Effector CD8-positive, alpha-beta T cell (primary cell): ENCODE measurements around the gene GPRIN2.
"Not testable (repeated sequence)": the region's sequence is repeated elsewhere in the genome, so short reads cannot be mapped to it uniquely, and the experiment has no call there.

Source experiments
- DNase-seq: peaks from one replicate; lab custom pipeline; 2025; lab: John Stamatoyannopoulos, UW

GPRIN2 gene

DNA sequence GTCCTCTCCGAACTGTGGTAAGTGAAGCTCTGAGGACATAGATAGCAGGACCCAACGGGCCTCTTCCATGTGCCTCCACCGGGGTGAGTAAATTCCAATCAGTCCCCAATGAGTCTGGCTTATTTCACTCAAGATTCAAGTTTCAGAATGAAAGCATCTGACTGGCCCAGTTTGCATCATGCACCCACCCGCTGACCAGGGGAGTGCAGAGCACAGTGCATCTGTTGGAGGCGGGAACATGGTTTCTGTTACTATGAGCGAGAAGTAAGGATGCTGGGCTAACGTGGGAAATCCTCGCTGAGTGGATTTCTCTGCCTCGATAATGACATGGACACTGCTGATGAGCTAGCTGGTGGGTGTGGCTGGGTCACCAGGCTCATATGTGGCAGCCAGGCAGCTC is 10.7 kb upstream of the GPRIN2 start:
- not testable (repeated sequence) for DNase-seq

DNA sequence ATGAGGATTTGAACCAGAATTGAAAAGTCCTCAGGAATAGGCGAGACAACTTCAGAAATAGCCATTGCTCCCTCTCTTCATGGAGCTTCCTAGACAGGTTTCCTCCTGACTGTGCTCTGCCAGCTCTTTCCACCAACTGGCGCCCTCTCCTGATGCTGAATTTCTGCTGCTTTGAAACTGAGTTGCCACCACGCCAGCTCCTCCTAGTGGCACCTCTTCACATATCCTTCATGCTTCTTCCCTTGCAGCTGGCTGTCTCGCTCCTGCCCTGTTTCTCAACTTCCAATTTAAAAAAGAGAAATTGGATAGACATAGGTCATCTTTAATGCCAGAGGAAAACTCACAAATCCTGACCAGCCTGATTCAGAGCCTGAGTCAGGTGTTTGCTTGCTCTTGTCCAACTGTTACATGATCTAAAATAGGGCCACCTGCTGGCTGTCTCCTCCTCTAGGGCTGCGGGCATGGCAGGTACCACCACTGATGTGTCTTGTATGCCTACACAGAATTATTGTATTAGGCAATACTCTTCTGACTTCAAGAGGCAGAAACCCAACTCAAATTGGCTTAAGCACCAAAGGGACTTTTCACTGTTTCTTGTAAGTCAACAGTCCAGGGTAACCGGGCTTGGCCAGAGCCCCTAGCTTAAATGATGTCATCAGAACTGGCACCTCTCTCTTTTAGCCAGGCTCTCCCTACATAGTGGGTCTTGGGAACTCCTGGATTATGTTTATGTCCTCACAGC is 9.3 kb upstream of the GPRIN2 start:
- DNase-seq = not testable (repeated sequence)

DNA sequence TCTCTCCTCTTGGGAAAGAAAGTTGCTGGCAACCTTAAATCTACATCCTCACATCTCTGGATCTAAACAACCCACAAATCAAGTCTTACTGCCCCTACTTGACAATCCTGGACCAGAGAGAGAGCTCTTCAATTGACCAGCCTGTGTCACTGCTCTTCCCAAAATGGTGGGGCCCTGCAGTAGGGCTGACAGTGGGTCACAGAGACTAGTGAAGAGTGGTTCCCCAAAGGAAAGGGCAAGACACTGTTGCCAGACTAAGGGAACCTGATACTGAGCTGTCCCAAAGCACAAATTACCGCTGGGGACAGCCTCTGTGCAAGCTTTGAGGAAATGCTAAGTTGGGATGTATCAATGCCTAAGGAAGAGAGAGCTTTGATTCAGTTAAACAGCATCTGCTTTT is 4.5 kb upstream of the GPRIN2 start:
- DNase-seq = no peak

DNA sequence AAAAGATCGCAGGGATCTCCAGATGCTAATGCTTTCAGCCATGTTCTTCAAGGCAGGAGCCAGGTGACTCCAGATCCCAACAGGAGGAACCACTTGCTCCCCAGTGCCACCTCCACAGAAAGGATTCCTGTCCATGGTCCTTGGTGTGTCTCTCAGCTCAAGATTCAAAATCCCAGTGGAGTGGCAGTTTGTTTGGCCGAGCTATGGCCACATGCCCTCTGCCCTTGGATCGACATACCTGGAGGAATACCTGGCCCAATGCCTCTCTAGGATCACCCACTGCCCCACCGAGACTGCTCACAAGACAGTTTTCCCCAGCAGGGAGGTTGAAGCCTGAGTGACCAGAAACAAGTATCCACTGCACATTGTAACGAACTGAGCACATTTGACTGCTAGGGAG is 3.9 kb upstream of the GPRIN2 start:
- DNase-seq = no peak

DNA sequence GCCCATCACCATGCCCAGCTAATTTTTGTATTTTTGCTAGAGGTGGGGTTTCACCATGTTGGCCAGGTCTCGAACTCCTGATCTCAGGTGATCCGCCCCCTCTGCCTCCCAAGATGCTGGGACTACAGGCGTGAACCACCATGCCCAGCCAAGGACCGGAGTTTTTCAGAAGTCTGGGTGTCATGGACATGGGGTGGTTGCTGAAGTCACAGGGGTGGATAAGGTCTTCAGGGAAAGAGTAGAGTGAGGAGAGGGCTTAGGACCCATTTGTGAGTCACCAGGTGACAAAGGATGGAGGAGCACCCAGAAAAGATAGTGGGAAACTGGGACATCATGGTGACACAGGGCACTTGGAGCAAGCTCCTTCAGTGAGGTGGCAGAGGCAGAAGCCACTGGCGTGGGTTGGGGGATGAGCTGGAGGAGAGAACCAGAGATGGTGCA is 2.8 kb upstream of the GPRIN2 start:
- DNase-seq = no peak

DNA sequence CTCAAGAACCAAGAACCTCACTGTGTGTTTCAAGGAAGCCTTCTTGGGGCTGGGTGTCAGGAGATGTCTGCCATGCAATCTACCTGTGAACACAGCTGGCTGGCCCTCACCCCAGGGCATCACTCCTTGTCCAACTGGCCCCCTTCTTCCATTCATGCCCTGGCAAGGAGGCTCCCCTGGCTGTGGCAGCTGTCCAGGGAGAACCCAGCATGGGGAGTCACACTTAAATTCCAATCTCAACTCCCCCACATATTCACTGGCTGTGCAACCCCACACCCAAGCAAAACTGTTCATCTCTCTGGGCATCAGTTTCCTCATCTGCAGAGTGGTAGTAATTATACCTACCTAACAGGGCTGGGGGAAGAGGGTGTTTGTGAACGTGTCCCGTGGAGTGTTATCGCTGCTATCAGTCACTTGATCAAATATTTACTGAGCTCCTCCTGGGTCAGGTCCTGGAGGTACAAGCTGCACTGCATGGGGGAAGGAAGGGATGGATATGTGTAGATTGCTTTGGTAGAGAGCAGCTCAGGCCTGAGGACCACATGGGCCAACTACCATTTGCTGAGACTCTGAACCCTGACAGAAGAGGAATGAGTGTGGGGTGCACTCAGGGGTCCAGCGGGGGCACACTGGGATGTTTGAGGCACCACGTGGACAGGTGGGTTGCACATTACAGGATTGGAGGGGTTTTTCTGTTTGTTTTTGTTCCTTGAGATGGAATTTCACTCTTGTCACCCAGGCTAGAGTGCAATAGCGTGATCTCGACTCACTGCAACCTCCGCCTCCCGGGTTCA is 2.1 kb upstream of the GPRIN2 start:
- no peak for DNase-seq

DNA sequence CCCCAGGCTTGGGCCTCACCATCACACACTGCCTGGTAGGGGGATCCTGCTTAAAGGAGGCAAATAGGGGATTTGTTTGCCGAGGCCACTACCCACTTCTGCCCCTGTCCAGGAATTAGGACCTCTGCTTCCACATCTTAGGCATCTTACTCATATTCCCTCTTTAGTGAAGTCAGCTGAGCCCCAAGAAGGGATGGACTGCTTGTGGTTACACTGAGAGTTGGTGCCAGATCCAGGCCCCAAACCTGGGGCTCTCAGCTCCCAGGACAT is 1.6 kb upstream of the GPRIN2 start:
- no peak for DNase-seq

DNA sequence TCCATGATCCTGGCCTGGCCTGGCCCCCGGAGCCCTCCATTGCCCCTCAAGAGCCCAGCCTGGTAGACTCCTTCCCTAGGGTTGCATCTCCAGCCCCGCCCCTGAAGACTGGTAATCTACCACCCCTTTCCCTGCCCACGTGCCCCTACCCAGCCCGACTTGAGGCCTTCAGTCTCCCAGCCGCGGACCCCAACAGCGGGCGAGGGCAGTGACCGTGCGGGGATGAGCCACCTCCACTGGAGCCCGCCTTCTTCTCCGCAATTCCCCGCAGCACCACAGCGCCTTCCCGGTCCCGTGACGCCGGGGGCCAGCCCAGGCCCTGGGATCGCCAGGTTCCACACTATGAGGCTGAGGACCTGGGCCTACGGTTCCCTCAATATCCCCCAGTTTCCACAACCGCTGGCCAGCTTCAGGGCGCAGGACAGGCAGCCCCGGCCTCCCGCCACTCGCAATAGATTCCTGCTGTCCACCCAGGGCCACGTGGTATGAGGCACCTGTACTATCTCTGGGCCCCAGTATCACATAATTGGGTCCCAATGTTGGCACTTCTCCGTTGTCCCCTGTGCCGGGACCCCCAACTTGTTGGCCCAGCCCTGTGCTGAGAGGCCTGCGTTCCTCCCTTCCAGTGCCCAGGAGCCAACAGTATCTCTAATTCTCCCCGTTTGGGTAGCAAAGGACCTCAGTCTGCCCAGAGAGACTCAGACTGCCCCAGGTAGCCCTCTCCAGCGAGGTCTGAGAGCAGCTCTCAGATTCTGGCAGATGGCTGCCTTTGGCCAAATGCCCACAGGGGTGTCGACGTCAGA is 1.1 kb upstream of the GPRIN2 start:
- no peak for DNase-seq

DNA sequence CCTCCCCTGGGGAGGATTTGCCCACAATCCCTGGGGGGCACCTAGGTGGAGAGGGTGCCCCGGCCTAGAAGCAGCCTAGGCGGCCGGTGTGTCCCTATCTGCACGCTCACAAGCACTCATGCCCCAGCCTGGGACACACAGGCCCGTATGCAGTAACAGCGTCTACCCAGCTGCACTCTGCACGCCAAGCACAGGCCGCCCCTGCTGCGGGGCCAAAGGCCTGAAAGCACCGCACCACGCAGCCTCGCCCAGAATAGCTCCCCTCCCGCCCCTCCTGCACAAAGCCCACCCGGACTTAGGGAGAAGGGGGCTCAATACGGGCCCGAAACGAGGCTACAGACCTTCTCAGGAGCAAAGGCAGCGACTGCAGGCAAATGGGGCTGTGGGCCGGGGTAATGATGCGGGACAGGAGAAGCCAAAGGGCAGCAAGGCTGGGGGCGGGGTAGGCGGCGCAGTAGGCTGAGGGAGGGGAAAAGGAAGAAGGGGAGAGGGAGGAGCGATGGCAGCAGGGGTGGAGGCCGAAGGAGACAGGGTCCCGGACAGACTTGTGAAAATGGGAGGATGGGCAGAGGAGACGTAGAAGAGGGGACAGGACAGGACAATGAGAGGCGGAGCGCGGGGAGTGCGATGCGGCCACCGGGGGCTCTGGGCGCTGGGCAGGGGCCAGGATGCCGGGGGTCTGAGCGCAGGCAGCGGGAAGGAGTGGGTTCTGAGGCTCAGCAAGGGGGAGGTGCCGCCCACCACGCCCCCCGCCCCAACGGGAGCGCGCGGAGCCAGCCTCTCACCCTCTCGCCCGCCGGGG is 544 bp downstream of the GPRIN2 start:
- no peak for DNase-seq

DNA sequence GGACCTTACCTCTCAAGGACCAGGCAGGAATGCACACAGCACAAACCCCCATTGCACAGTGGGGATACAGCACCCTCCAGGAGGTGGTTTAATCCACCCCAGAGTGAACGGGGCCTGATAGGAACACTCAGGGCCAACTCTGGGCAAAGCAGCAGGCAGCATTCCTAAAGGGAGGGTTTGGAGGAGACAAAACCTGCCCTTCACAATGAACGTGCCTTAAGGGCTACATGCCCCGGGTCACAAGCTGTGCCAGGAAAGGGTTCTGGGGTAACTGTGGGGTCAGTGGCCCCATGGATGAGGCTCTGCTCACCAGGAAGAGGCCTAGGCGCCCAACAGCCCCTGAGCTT is 1.1 kb downstream of the GPRIN2 start:
- DNase-seq = no peak

DNA sequence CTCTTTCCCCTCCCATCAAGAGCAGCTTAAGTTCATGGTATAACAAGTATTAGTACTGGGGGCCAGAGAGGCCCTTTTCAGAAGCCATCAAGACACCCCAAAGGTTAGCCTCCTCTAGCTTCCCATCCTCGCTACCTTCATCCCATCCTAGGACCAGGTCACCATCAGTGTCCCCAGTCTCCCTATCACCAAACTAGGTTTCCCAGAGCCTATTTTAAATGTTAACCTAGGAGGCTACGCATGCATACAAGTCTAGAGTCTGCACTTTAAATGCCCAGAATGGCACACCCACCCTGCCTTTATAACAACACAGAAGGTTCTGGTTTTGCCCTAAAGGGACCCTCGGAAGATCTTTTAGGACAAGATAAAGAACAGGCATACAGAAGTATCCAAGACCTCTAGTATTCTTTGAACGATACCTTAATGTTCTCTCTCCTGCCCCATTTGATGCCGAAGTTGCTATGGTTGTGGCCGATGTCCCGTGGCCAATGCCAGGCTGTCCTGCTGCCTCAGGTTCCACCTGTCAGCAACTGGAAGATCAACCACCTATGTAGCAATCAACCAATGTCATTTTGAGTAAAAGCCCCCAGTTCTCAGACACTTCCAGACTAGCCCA is 2.2 kb downstream of the GPRIN2 start:
- DNase-seq = no peak

DNA sequence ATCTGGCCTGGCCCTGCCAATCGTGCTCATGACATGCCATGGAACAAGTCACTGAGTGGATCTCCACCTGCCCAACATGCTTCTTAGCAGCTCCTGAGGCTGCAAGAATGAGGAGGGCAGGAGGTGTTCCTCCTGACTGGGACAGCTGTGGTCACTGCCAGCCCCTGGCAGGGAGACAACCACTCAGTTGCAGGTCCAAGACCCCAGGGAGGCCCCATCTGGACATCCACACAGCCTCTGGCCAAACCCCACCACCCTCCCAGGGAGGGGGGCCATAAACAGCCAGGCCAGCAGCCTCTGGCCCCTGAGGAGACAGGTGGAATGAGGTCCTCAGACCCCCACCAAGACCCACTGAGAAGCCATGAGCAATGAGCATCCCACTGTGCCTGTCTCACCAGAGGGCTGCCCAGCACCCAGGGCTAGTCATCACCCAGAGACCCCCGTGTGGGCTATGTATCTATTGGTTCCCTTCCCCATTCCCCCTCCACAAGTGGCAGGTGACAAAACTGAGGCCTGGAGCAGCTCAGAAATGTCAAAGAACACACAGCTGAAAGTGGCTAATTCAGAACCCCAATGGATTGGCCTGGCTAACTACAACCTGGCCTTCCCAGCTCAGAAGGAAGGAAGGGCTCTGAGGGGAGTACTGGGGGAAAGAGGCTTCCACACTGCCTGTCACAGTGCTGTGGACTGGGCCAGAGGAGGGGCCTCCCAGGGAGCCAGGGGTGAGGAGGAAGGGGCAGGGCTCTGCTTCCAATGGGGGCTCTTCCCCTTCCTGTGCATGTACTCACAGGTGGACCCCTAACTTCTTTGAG is 3.0 kb downstream of the GPRIN2 start:
- DNase-seq = no peak

DNA sequence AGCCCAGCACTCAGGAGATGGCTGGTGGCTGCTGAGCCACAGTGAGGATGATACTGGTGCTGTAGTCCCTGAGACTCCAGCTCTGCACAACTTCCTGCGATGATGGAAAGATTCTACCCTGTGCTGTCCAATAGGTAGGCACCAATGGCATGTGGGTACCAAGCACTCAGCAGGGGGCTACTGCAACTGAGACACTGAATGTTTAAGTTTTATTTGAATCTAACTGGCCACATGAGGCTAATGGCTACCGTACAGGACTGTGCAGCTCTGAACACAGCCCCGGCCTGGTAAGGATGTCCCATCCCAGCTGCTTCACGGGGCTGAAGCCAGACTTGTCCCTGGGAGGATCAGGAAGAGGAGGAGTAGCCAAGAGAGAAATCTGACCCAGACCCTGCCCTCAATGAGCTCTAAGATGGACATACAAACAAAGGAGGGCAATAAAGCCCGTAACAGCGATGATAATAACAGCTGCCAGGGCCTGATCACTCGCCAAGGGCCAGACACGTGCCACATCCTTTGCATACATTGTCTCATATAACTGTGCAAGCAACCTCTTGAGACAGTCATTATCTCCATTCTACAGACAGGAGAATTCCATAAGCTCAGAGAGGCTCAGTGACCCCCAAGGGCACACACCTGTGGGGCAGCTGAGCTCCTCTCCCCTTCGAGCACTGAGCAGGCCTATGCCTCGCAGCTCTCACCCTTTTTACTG is 3.8 kb downstream of the GPRIN2 start:
- no peak for DNase-seq

DNA sequence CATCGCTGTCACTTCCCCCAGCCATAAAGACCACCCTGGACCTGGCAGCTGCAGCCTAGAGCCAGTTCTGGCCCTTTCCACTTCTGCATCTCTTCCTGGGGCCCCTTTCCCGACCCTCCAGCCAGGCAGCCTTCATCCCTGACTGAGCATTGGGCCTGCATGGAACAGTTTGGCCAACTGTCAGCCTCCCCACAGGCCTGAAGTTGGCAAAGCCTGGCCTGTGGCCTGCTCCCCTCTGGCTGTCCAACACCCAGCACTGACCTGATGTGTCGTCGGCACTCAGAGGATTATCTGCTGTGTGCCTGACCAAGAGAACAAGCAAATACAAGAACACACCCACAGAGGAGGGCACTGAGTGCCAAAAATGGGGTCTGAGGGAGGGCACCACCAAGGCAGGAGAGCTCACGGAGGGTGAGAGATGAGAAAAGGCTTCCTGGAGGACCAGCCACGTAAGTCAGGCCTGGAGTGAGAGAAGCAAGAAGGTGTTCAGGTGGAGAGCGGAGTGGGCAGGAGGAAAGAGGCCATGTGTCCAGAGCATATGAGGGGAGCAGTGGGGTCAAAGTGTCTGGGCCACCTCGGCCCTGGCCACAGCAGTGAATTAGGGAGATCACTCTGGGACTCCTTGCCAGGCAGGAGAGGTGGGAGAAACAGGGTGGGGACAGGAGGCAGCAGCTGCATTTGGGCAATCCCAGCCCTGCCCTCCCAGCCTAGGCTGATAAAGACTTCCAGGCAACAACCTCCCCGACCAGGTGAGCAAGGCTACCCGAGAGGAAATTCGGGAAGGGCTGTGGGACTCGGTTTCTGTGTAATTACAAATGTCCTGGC is 4.5 kb downstream of the GPRIN2 start:
- DNase-seq = no peak

DNA sequence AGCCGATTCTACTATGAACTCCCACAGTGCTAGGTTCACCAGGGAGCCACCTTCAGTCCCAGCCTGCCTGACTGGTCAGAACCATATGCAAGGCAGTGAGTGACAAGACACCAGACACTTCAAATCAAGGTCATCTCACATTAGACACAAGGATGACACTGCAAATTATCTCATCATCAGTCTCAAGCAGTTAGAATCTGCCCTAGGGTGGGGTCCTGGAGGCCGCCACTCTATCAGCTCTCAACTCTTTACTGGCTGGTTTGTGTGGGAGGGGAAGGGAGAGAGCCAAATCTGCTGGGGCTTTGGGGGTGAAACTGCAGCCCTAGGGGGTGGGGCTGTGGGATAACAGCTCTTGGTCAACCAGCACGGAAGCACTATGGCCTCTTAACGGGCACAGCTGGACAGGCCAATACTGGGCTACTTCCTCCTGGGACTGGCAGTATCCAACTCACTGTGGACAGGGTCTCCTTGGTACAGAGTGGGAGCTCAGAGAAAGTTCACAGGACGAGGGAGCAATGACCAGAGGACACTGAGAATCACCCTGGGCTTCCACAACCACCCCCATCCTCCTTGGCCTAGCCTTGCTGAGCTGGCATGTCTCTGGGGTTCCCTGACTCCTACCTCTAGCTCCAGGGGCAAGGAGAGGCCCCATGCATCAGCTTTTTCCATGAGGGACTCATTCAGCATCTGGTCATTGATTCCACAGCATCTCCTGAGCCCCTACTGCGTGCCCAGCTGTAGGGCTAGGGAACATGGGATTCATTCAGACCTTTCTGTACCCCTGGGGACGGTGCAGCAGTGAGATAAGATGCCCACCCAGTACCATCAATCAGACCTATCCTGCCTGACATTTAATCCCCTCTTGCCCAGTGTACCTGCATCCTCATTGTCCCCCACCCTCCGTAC is 5.4 kb downstream of the GPRIN2 start:
- DNase-seq = no peak

DNA sequence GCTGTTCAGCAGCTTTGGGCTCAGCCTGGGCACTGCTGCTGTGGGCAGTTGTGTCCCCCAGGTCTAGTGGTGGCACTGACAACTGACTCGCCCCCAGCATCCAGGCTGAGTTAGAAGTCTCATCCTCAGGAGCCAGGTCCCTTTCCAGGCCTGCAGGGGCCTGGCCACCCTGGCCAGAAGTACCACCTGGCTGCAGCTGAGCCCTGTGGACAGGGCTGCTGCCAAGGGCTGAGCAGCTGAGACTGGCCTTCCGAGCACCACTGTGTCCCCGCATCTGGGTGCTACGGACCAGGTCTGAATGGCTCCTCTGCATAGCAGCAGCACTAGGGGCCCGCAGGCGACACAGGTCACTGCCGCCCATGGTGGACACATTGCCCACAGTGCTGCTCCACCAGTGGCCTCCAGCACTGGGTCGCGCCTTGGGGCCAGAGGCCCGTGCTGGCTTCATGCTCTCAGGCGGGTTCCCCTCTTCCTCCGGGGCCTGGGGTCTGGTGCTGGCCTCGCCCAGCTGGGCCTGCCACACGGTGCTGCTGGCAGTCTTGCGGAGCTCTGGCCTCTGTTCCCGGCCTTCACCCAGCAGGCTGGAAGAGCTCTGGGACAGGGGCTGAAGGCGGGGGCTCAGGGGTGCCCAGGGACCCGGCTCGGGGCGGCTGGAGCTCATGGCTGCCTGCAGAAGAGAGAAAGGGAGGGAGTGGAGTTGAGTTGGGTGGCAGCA is 6.2 kb downstream of the GPRIN2 start:
- no peak for DNase-seq
